HepG2 (cell line): ENCODE results near the gene ZDHHC21.

Experiments
- BRCA1 ChIP-seq: sonication (generic); formaldehyde crosslinking; IDR thresholded peaks from 2 replicates; pipeline ENCODE4 v1.4.0; 2020; ENCODE audit warnings: missing genetic modification reagents
- EP300 ChIP-seq, 3 experiments: sonication (generic) in 1 of 3; formaldehyde crosslinking in 1 of 3; IDR thresholded peaks; 2 replicates each; pipeline versions ENCODE4 v1.5.1 to v1.6.1; 2011 to 2020; ENCODE audit warnings: low read depth in 2 of 3, low read length in 2 of 3, borderline replicate concordance in 1 of 3, improper control_type of control experiment in 1 of 3, mild to moderate bottlenecking in 1 of 3, missing genetic modification reagents in 1 of 3, moderate library complexity in 1 of 3
- GTF3A ChIP-seq: sonication (generic); formaldehyde crosslinking; conservative IDR thresholded peaks from 2 replicates; pipeline ENCODE4 v1.4.0; 2020; ENCODE audit warnings: mild to moderate bottlenecking, missing genetic modification reagents
- HCFC1 ChIP-seq: fragments of 150-350 bp; IDR thresholded peaks from 2 replicates; pipeline ENCODE4 v1.6.1; 2014; ENCODE audit warnings: low read depth, low read length
- MAX ChIP-seq: IDR thresholded peaks from 2 replicates; pipeline ENCODE4 v1.6.1; 2012; ENCODE audit warnings: inconsistent platforms
- NR3C1 ChIP-seq: sonication (generic); formaldehyde crosslinking; IDR thresholded peaks from 2 replicates; pipeline ENCODE4 v1.4.0; 2020; ENCODE audit warnings: missing genetic modification reagents
- PHB2 ChIP-seq: fragments of 450-650 bp; IDR thresholded peaks from 2 replicates; pipeline ENCODE4 v1.6.1; 2018; ENCODE audit not compliant: partially characterized antibody
- SRF ChIP-seq: IDR thresholded peaks from 2 replicates; pipeline ENCODE4 v1.6.1; 2011; ENCODE audit warnings: mild to moderate bottlenecking, low read depth, low read length, moderate library complexity

DNA sequence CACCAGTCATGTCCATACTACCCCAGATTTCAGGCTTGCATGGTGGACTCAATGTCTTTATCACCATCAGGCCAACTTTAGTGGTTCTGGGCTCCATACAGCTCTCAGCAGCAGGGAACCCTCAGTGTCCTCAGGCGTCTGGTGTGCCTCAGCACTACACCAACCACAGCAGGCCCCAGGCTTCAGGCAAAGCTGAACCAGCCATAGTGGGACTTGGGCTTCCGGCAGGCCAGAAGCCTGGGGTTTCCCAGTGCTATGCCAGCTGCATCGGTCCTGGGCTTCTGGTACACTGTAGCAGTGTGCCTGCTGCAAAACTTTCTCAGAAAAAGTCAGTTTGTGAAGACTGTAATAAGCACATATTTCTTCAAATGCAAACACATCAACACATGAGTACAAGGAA is 11.0 kb upstream of the ZDHHC21 start:
- TF ChIP-seq EP300 (IDR thresholded peaks at IDR 0.05; ENCODE audit: low read depth in 2 of 2, low read length in 2 of 2) (no peak), EP300 (CRISPR knock-in tag; IDR thresholded peaks at IDR 0.05; ENCODE audit: borderline replicate concordance) (no peak), GTF3A (CRISPR knock-in tag) (no peak), BRCA1 (CRISPR knock-in tag) (no peak), MAX (no peak), SRF (no peak), PHB2 (no peak), HCFC1 (no peak), NR3C1 (CRISPR knock-in tag) (no peak)
